COLO668 (cell line): ENCODE measurements around the gene SCLT1.
"Not testable (repeated sequence)": the region's sequence is repeated elsewhere in the genome, so short reads cannot be mapped to it uniquely, and the experiment has no call there.

Experiments used
- DNase-seq: peaks from one replicate; lab custom pipeline; 2025; ENCODE audit not compliant: unreplicated experiment; lab: John Stamatoyannopoulos, UW

SCLT1 gene

DNA sequence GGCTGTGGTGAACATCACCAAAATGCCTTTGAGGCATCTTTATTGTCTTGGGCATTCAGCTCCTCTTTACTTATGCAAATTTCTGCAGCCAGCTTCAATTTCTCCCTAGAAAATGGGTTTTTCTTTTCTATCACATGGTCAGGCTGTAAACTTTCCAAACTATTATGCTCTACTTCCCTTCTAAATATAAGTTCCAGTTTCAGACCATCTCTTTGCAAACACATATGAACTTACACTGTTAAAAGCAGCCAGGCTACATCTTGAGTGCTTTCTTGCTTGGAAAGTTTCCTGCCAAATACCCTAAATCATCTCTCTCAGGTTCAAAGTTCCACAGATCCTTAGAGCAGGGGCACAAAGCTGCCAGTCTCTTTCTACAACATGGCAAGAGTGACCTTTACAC lies 13.2 kb downstream of the SCLT1 start:
- no peak for DNase-seq

DNA sequence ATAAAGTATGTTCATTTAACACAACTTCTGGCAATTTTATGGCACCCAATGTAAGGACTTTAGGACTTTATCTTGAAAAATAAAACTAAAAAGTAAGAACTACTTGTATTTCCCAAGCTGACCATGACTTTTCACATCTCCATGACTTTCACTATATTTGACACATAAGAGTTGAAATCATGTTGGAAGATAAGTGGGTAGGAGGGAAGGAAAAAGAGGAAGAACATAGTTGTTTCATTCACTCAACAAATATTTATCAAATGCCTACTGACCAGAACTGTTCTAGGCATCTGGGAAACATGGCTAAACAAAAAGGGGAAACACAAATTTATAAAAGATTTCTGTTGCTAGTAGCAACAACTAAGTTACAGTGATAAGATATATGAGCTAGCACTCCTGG lies 16.0 kb downstream of the SCLT1 start:
- DNase-seq, result no peak

GRCh38 chr4:129069537-129069936 lies 23.8 kb downstream of the SCLT1 start:
- not testable (repeated sequence) for DNase-seq

DNA sequence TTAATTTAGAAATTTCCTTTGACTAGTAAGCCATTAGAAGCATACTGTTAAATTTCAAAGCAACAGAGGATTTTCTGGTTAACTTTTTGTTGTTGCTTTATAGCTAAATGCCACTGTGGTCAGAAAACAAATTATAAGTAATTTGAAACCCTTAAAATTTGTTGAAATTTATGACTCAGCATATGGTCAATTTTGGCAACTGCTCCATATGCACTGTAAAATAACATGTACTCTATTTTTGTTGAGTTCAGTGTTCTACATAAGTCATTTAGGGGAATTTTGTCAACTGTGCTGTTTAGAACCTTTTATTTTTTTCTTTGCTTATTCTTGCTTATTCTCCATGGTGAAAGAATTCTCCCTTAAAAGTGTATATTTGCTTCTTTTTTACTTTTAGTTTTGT lies 28.6 kb downstream of the SCLT1 start:
- DNase-seq, result no peak

GRCh38 chr4:129063640-129064039 lies 29.7 kb downstream of the SCLT1 start:
- no peak for DNase-seq

DNA sequence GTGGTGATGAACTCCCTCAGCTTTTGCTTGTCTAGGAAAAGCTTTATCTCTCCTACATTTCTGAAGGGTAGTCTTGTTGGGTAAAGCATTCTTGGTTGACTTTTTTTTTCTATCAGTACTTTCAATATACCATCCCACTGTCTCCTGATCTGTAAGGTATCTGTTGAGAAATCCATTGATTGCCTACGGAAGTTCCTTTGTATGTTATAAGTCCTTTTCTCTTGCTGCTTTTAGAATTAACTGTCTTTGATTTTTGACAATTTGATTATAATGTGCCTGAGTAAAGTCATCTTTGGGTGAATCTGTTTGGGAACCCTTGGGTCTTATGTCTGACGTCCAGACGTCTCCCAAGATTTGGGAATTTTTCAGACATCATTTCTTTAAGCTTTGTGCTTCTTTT lies 30.8 kb downstream of the SCLT1 start:
- no peak for DNase-seq

DNA sequence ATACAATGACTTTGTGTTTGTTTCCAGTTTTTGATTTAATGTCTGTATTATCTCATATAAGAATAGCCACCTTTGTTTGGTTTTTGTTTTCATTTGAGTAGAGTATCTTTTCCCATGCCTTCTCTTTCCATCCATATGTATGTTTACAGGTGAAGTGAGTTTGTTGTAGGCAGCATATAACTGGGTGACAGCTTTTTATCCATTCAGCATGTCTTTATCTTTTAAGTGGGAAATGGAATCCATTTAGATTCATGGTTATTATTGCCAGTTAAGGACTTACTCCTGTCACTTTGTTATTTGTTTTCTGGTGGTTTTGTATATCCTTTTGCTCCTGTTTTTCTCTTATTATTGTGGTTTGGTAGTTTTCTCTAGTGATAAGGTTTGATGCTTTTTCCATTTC lies 34.3 kb downstream of the SCLT1 start:
- no peak for DNase-seq

DNA sequence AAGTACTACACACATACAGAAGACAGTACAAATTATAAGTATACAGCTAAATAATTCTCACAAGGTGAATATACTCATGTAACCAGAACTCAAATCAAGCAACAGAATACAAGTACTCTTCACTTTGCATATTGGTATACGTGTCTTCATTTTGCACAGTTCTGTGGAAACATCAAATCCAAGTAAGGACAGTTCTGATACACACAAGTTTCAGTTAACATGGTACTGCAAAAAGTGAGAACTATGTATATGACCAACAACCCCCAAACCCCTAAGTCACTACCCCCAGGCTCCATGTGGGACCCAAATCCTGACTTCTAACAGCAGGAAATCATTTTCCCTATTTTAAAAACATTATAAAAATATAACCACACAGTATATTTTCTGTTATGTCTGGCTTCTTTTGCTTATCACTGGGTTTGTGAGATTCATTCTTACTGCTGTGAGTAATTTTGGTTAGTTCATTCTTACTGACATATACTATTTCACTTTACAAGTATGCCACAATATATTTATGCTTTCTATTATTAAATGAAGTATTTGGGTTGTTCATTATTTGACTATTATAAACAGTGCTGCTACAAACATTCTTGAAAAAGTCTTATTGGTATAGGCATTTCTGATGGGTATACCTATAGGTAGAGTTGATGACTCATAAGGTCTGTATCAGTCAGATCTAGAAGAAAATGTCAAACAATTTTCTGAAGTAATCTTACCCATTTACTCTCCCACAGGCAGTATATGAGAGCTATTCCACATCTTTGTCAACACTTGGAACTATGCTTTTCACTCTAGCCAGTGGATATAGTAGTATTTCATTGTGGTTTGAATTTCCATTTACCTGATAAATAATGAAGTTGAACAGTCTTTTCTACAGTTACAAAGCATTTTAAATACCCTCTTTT lies 47.0 kb downstream of the SCLT1 start:
- DNase-seq, result no peak

- no peak for DNase-seq
Measured at GRCh38 chr4:129043523-129043922, 49.8 kb downstream of the SCLT1 start.

- DNase-seq, result no peak
Measured at GRCh38 chr4:129040471-129040870, 52.9 kb downstream of the SCLT1 start.

DNA sequence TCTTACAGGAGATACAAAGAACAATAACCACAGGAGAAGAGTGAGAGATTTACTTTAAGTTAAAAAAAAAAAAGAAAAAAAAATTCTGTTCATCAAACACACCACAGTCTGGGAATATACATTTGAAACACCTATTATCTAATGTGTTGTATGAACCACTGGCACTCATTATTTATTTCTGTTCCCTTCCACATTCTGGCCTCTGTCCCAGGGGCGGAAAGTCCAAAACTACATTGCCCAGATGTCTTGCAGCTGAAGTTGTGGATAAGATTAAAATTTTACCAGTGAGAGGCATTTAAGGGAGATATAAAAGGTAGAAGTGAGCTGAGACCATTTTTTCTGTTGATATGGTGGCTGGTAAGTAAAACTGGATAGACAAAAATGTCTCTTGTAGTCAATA lies 56.2 kb downstream of the SCLT1 start:
- no peak for DNase-seq

DNA sequence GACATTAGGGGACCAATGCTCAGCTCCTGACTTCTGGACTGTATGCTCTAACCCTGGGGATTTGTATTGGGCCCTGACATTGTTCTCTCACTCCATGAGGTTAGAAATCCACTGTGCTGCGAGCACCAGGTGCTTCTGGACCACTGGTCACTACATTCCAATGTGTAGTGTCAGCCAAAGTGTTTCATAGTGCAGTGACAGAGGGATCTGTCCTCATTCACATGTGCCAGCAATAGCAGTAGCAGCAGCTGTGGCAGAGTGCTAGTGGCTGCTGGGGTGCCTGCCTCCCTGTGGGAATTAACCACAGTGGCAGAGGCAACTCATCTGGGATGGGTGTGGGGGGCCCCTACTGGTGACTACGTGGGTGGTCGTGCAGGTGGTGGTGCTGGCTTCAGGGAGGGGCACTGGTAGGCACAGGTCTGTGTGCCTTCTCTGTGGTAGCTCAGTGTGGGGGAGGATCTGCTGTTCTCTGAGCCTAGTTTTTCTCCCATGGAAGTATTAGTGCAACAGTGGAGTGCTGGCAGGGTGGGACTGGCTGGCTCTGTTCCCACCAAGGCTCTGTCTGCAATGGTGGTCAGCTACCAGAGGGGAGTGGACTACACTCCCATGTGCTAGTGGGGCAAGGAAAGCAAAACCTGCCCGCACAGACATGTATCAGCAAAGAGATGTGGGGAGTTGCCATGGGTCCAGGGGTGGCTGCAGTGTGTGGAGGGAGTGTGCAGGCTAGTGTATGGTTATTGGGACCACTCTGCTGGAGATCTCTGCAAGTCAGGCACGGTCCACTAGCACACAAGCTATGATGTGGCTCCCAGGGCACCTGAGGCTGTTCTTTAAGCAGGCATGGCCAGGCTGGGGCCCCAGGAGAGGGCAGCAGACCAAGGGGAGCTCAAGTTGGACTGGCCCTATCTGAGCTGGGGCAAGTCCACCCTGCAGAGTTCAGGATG lies 78.5 kb downstream of the SCLT1 start:
- no peak for DNase-seq

DNA sequence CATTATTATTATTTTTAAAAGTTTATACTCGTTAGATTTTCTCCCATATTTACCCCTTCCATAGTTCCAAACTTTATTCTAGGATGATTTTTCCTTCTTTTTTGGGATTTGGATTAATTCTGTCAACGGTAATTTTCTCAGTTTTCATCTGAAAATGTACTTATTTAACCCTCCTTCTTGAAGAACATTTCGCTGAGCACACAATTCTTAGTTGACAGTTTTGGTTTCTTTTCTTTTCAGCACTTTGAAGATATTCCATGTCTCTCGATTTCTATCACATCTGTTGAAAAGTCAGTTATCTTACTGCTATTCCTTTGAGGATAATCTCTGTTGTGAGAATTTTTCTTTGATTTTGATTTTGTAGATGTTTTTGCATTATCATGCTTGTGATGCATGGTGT lies 85.2 kb downstream of the SCLT1 start:
- no peak for DNase-seq

DNA sequence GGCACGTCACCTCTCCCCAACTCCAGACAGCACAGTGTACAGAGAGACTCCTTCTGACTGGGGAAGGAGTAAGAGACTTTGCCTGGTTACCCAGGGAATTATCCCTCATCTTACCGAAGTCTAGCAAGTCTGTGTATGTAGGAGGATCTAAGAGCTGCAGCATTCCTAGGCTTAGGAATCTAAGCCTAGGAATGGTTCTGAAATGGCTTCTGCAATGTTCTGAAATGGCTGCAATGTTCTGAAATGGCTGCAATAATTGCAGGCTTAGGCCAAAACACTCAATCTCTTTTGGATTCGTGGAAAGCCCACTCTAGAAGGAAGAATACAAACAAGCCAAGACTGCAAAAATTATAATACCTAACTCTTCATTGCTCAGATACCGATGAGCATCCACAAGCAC lies 106.4 kb downstream of the SCLT1 start:
- no peak for DNase-seq

- DNase-seq, result no peak
Measured at GRCh38 chr4:128986019-128986418, 107.3 kb downstream of the SCLT1 start.

DNA sequence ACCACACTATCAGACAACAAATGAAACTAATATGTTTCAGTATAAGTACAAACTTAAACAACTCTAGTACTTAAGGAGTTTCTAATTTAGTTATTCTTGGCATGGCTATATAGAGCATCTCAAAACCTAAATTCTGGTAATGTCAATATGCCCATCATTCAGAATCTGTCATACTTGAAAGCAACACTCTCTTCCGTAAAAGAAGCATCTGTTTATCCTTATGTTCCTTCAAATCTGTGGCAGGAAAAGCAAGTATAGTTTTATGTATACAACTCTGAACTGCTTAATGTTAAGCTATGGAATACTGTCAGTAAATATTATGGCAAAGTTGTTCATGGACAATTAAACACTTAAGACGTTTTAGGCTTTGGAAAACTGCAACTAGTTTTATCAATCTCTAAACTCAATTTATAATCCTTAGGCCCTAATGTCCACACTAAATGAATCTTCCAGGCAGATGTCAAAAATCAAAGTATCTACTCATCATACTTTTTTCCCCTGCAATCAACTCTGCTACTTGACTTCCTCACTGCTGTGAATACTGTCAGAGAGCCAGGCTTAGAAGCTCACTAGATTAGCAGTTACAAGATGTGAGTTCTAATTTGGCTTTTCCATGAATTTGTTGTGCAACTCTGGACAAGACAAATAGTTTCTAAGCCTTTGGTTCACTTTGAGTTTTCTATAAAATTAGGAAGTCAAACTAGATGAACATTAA lies 109.4 kb downstream of the SCLT1 start:
- DNase-seq, result no peak

DNA sequence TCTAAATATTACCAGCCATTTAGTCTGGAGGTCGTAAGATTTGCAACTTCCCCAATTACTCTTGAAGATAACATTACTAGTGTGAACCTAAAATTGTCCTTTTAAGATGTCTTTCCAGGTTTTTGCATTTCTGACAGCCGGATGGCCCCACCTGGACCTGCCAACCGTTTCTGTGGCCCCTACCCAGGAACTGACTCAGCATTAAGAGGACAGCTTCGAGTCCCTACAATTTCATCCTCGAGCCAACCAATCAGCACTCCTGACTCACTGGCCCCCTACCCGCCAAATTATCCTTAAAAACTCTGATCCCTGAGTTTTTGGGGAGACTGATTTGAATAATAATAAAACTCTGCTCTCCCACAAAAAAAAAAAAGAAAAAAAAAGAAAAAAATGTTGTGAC lies 112.0 kb downstream of the SCLT1 start:
- no peak for DNase-seq

DNA sequence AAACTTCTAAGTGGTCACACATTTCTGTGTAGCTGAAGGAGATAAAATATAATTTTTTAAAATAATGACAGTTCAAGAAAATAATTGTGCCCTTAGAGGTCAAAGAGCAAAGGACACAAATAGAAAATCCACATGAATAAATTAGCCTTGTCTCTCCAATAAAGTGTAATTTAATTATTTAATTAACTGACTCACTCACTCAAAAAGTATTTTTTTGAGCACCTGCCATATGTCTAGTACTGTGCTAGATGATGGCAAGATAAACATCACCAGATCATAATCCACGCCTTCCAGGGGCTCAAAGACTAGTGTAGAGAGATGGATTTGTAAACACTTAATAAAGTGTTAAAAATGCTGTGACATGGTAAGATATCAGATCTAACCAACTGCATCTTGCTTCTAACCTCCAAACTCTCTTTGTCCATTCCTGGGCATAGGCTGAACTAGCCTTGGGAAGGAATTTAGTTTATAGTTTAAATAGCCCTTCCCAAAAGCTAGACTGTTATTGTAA lies 112.5 kb downstream of the SCLT1 start:
- no peak for DNase-seq

DNA sequence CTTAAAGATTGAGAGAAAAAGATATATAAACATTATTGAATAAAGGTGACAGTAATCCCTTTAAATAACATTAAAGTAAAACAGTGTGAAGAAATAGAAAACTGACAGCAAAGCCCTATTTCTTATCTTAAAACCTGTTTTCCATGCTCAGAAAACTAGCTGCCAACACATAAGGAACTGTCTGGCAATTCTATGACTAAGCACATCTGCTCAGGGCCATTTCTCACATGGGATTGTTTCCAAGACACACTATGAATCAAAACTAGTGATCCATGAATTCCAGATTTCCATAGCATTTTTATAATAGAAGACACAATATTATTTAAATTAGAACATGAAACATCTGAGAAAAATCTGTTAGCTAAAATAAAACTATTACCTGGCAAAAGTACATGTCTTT lies 113.4 kb downstream of the SCLT1 start:
- DNase-seq, result no peak

DNA sequence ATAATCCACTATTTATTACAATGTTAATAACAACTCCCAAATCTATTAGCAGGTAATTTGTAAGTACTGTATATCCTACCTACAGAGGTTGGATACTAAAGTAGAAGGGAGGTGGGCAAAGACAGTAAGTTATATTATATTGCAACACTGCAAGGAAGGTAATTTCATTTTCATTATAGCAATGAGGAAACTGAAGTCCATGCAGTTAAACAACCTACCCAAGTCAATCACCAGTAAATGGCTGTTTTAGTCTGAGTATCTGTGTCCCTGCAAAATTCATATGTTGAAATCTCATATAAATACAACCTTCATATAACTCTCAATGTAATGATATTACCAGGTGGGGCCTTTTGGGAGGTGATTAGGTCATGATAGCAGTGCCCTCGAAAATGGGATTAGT lies 114.4 kb downstream of the SCLT1 start:
- no peak for DNase-seq

GRCh38 chr4:128974136-128974581 lies 119.2 kb downstream of the SCLT1 start:
- DNase-seq, result no peak
